Measurements from ENCODE around the gene TUBA4A. TPM values are rescaled to one million over a fixed set of nuclear protein-coding genes. Genes with fewer than 3 reads are reported as not detected.
A peak's percentile ranks its signal among the peaks of the same experiment; 100 is the strongest.

The TUBA4A gene
- total and polyA plus RNA-seq, 9 of the 15 experiments (the other 6 are each of a cell fraction or from before 2014, with no cell fraction given): 25.1 to 174 (median 42.4) TPM

DNA sequence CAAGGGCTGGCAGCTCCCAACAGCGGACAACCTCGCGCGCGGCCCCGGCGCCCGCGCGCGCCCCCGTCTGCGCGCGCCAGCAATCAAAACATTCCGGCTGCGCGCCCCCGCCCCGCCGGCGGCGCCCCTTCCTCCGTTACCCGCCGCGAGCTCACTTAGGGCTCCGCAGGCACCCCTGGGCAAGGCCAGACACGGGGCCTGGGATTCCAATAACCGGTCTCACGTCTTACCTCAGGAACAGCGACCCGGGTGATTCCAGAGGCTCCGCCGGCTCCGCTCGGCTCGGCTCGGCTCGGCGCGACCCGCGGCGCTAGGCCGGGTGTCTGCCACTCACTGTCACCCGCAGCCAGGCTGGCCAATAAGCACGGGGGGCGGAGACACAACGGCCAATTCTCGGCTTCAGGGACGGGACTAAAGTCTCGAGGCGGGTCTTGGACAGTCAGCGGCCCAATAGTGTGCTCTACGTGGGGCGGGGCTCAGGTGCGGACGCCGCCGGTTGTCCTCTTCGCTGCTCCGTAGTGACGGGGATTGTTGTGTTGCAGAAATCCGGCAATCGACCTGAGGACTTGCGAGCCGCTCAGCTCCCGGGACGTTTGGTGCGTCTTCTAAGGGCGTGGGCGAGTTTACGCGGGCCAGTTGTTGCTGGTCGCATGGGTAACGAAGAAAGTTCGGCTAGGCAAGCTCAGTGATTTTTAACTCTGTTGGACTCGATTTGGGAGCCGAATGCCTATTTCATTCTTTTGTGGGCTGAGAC, 24.2 kb downstream of the TUBA4A start, which contains the start of the genes ANKZF1 and ATG9A (continued):
- peak; percentile 66; the same call in 1 of the 2 replicates for TF ChIP-seq ZBTB7A (IDR thresholded peaks at IDR 0.05; ENCODE audit: borderline replicate concordance, control insufficient read depth, low read depth, low read length)
- TF ChIP-seq SMC3 (conservative IDR thresholded peaks at IDR 0.05; ENCODE audit: insufficient read depth, low read depth, low read length): no peak
- TF ChIP-seq, protein P1, sequence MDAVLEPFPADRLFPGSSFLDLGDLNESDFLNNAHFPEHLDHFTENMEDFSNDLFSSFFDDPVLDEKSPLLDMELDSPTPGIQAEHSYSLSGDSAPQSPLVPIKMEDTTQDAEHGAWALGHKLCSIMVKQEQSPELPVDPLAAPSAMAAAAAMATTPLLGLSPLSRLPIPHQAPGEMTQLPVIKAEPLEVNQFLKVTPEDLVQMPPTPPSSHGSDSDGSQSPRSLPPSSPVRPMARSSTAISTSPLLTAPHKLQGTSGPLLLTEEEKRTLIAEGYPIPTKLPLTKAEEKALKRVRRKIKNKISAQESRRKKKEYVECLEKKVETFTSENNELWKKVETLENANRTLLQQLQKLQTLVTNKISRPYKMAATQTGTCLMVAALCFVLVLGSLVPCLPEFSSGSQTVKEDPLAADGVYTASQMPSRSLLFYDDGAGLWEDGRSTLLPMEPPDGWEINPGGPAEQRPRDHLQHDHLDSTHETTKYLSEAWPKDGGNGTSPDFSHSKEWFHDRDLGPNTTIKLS (IDR thresholded peaks at IDR 0.05; ENCODE audit: borderline replicate concordance, low read depth): 0 out of 2 replicates have a peak, but pooled peaks have one; percentile 21
- TF ChIP-seq, protein P2, sequence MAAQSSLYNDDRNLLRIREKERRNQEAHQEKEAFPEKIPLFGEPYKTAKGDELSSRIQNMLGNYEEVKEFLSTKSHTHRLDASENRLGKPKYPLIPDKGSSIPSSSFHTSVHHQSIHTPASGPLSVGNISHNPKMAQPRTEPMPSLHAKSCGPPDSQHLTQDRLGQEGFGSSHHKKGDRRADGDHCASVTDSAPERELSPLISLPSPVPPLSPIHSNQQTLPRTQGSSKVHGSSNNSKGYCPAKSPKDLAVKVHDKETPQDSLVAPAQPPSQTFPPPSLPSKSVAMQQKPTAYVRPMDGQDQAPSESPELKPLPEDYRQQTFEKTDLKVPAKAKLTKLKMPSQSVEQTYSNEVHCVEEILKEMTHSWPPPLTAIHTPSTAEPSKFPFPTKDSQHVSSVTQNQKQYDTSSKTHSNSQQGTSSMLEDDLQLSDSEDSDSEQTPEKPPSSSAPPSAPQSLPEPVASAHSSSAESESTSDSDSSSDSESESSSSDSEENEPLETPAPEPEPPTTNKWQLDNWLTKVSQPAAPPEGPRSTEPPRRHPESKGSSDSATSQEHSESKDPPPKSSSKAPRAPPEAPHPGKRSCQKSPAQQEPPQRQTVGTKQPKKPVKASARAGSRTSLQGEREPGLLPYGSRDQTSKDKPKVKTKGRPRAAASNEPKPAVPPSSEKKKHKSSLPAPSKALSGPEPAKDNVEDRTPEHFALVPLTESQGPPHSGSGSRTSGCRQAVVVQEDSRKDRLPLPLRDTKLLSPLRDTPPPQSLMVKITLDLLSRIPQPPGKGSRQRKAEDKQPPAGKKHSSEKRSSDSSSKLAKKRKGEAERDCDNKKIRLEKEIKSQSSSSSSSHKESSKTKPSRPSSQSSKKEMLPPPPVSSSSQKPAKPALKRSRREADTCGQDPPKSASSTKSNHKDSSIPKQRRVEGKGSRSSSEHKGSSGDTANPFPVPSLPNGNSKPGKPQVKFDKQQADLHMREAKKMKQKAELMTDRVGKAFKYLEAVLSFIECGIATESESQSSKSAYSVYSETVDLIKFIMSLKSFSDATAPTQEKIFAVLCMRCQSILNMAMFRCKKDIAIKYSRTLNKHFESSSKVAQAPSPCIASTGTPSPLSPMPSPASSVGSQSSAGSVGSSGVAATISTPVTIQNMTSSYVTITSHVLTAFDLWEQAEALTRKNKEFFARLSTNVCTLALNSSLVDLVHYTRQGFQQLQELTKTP (IDR thresholded peaks at IDR 0.05; ENCODE audit: low read depth in 1 of 2, partially characterized antibody in 2 of 2): no peak
- TF ChIP-seq, protein P3, sequence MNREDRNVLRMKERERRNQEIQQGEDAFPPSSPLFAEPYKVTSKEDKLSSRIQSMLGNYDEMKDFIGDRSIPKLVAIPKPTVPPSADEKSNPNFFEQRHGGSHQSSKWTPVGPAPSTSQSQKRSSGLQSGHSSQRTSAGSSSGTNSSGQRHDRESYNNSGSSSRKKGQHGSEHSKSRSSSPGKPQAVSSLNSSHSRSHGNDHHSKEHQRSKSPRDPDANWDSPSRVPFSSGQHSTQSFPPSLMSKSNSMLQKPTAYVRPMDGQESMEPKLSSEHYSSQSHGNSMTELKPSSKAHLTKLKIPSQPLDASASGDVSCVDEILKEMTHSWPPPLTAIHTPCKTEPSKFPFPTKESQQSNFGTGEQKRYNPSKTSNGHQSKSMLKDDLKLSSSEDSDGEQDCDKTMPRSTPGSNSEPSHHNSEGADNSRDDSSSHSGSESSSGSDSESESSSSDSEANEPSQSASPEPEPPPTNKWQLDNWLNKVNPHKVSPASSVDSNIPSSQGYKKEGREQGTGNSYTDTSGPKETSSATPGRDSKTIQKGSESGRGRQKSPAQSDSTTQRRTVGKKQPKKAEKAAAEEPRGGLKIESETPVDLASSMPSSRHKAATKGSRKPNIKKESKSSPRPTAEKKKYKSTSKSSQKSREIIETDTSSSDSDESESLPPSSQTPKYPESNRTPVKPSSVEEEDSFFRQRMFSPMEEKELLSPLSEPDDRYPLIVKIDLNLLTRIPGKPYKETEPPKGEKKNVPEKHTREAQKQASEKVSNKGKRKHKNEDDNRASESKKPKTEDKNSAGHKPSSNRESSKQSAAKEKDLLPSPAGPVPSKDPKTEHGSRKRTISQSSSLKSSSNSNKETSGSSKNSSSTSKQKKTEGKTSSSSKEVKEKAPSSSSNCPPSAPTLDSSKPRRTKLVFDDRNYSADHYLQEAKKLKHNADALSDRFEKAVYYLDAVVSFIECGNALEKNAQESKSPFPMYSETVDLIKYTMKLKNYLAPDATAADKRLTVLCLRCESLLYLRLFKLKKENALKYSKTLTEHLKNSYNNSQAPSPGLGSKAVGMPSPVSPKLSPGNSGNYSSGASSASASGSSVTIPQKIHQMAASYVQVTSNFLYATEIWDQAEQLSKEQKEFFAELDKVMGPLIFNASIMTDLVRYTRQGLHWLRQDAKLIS (CRISPR knock-in tag; IDR thresholded peaks at IDR 0.05): no peak
- no peak for TF ChIP-seq ZNF232 (CRISPR knock-in tag; IDR thresholded peaks at IDR 0.05)
- TF ChIP-seq PURB (CRISPR knock-in tag; IDR thresholded peaks at IDR 0.05; ENCODE audit: low read depth): no peak
- TF ChIP-seq, protein P4, sequence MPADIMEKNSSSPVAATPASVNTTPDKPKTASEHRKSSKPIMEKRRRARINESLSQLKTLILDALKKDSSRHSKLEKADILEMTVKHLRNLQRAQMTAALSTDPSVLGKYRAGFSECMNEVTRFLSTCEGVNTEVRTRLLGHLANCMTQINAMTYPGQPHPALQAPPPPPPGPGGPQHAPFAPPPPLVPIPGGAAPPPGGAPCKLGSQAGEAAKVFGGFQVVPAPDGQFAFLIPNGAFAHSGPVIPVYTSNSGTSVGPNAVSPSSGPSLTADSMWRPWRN (IDR thresholded peaks at IDR 0.05; ENCODE audit: low read depth): no peak
- TF ChIP-seq, protein P5, sequence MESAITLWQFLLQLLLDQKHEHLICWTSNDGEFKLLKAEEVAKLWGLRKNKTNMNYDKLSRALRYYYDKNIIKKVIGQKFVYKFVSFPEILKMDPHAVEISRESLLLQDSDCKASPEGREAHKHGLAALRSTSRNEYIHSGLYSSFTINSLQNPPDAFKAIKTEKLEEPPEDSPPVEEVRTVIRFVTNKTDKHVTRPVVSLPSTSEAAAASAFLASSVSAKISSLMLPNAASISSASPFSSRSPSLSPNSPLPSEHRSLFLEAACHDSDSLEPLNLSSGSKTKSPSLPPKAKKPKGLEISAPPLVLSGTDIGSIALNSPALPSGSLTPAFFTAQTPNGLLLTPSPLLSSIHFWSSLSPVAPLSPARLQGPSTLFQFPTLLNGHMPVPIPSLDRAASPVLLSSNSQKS (CRISPR knock-in tag; IDR thresholded peaks at IDR 0.05): no peak
- no peak for TF ChIP-seq NCOA2 (IDR thresholded peaks at IDR 0.05; ENCODE audit: partially characterized antibody in 2 of 2)
- TF ChIP-seq RBM25 (IDR thresholded peaks at IDR 0.05; ENCODE audit: low read depth, low read length, severe bottlenecking): peak; percentile 93
- no peak for TF ChIP-seq EHMT2 (IDR thresholded peaks at IDR 0.05)
- peak; percentile 80 for TF ChIP-seq SP2 (IDR thresholded peaks at IDR 0.05; ENCODE audit: extremely low read depth, low read depth, low read length, poor library complexity, severe bottlenecking)
- 0 out of 2 replicates have a peak, but pooled peaks have one; percentile 53 for TF ChIP-seq E2F3 (CRISPR knock-in tag; IDR thresholded peaks at IDR 0.05)
